Upper lobe of left lung (tissue), 4 donors: ENCODE results near the gene ZBTB39.

ENCODE experiments used
- CTCF ChIP-seq, 6 experiments: fragments of 450-650 bp in 4 of 6; fragments of 200-600 bp in 2 of 6; sonication (generic) in 2 of 6; IDR thresholded peaks; one replicate each; pipeline ENCODE4 v1.5.1; 2016 to 2019; ENCODE audit warnings: antibody characterized with exemption in 6 of 6
- EP300 ChIP-seq, 4 donors: sonication (generic); formaldehyde crosslinking; IDR thresholded peaks; one replicate each; pipeline ENCODE4 v1.5.1; 2017; ENCODE audit warnings: antibody characterized with exemption in 4 of 4, control low read depth in 2 of 4

DNA sequence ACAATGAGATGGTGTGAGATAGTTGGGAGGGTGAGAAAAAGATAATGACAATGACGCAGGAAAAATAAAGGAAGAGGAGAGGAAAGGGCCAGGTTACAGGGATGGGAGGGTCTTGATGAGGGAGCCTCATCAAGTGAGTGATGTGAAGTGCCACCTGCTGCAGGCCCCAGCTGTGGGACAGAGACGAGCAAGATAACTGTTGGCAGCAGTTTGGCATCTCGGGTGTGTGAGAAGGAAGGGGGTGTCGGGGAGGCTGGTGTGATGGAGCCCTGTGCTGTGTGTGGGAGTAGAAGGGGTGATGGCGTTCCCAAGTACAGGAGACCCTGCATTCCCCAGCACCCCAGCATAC is 21.4 kb upstream of the ZBTB39 start:
- TF ChIP-seq CTCF (IDR thresholded peaks at IDR 0.05) (no peak), EP300 (IDR thresholded peaks at IDR 0.05) (no peak)
